Activated naive CD8-positive, alpha-beta T cell treated with anti-CD3 and anti-CD28 coated beads for 36 hours (primary cell): Measurements from ENCODE around the gene TMA7. TPM values are rescaled to one million over a fixed set of nuclear protein-coding genes. Genes with fewer than 3 reads are reported as not detected.

ENCODE experiments used
- DNase-seq: peaks from one replicate; pipeline ENCODE4 v3.0.0; 2021
- H3K27ac Mint-ChIP-seq: one replicate; pipeline ENCODE4 v1.8.0; 2022; ENCODE audit warnings: mild to moderate bottlenecking, moderate library complexity, mixed read lengths
- H3K27me3 Mint-ChIP-seq: one replicate; pipeline ENCODE4 v1.8.0; 2022; ENCODE audit warnings: mild to moderate bottlenecking, mixed read lengths
- H3K36me3 Mint-ChIP-seq: one replicate; pipeline ENCODE4 v1.8.0; 2021; ENCODE audit warnings: mild to moderate bottlenecking, mixed read lengths
- H3K4me1 Mint-ChIP-seq: one replicate; pipeline ENCODE4 v1.8.0; 2021; ENCODE audit warnings: mixed read lengths
- H3K4me3 Mint-ChIP-seq: one replicate; pipeline ENCODE4 v1.8.0; 2022; ENCODE audit warnings: mild to moderate bottlenecking, moderate library complexity, mixed read lengths
- H3K9me3 Mint-ChIP-seq: one replicate; pipeline ENCODE4 v1.8.0; 2022; ENCODE audit warnings: mixed read lengths
- total RNA-seq, 2 experiments: library from RNA; stranded (reverse); gene quantifications; one replicate each; pipeline ENCODE4 v1.2.3, GENCODE V29; 2021

TMA7 gene
- total RNA-seq, 2 experiments from 2014 or later = 398 to 421 TPM

- H3K27me3 Mint-ChIP-seq = peaks cover 4% of the 10 kb centered on the region
- no peaks in the 10 kb centered on the region for H3K36me3 Mint-ChIP-seq
- H3K4me3 Mint-ChIP-seq = no peak overlapping the region
- no peak for DNase-seq
- no peaks in the 10 kb centered on the region for H3K9me3 Mint-ChIP-seq
- H3K27ac Mint-ChIP-seq = no peak overlapping the region
- no peaks in the 10 kb centered on the region for H3K4me1 Mint-ChIP-seq
Observed at GRCh38 chr3:48405343-48405881, 34.6 kb upstream of the TMA7 start.

- H3K9me3 Mint-ChIP-seq = no peaks in the 10 kb centered on the region
- DNase-seq = no peak
- H3K27ac Mint-ChIP-seq = no peak overlapping the region
- H3K27me3 Mint-ChIP-seq = no peaks in the 10 kb centered on the region
- no peaks in the 10 kb centered on the region for H3K36me3 Mint-ChIP-seq
- no peak overlapping the region for H3K4me3 Mint-ChIP-seq
- H3K4me1 Mint-ChIP-seq = no peaks in the 10 kb centered on the region
Observed at GRCh38 chr3:48405971-48406370, 34.1 kb upstream of the TMA7 start.

GRCh38 chr3:48406443-48407431 is 33.3 kb upstream of the TMA7 start:
- Mint-ChIP-seq H3K4me1 (no peaks in the 10 kb centered on the region), H3K27me3 (no peaks in the 10 kb centered on the region), H3K27ac (no peak overlapping the region), H3K4me3 (no peak overlapping the region), H3K9me3 (no peaks in the 10 kb centered on the region), H3K36me3 (no peaks in the 10 kb centered on the region)
- no peak for DNase-seq

GRCh38 chr3:48407542-48408099 is 32.4 kb upstream of the TMA7 start:
- DNase-seq = no peak
- H3K4me3 Mint-ChIP-seq = no peak overlapping the region
- H3K27ac Mint-ChIP-seq = no peak overlapping the region
- H3K36me3 Mint-ChIP-seq = no peaks in the 10 kb centered on the region
- H3K27me3 Mint-ChIP-seq = no peaks in the 10 kb centered on the region
- no peaks in the 10 kb centered on the region for H3K4me1 Mint-ChIP-seq
- no peaks in the 10 kb centered on the region for H3K9me3 Mint-ChIP-seq

GRCh38 chr3:48408823-48409281 is 31.2 kb upstream of the TMA7 start:
- Mint-ChIP-seq H3K9me3 (no peaks in the 10 kb centered on the region), H3K36me3 (no peaks in the 10 kb centered on the region), H3K4me1 (no peaks in the 10 kb centered on the region), H3K27ac (no peak overlapping the region), H3K4me3 (no peak overlapping the region), H3K27me3 (no peaks in the 10 kb centered on the region)
- DNase-seq = no peak

GRCh38 chr3:48409291-48410201 is 30.5 kb upstream of the TMA7 start:
- no peak for DNase-seq
- no peak overlapping the region for H3K4me3 Mint-ChIP-seq
- no peaks in the 10 kb centered on the region for H3K36me3 Mint-ChIP-seq
- H3K9me3 Mint-ChIP-seq = no peaks in the 10 kb centered on the region
- H3K4me1 Mint-ChIP-seq = no peaks in the 10 kb centered on the region
- H3K27ac Mint-ChIP-seq = no peak overlapping the region
- H3K27me3 Mint-ChIP-seq = no peaks in the 10 kb centered on the region

GRCh38 chr3:48410205-48411040 is 29.6 kb upstream of the TMA7 start:
- Mint-ChIP-seq H3K27me3 (no peaks in the 10 kb centered on the region), H3K4me1 (no peaks in the 10 kb centered on the region), H3K4me3 (no peak overlapping the region), H3K36me3 (no peaks in the 10 kb centered on the region), H3K9me3 (no peaks in the 10 kb centered on the region), H3K27ac (no peak overlapping the region)
- DNase-seq = no peak

- Mint-ChIP-seq H3K36me3 (no peaks in the 10 kb centered on the region), H3K27me3 (no peaks in the 10 kb centered on the region), H3K27ac (no peak overlapping the region), H3K4me1 (no peaks in the 10 kb centered on the region), H3K9me3 (no peaks in the 10 kb centered on the region), H3K4me3 (no peak overlapping the region)
- DNase-seq = no peak
Observed at GRCh38 chr3:48411041-48411588, 28.9 kb upstream of the TMA7 start.

GRCh38 chr3:48411606-48412374 is 28.3 kb upstream of the TMA7 start:
- H3K9me3 Mint-ChIP-seq = no peaks in the 10 kb centered on the region
- no peak overlapping the region for H3K27ac Mint-ChIP-seq
- no peaks in the 10 kb centered on the region for H3K36me3 Mint-ChIP-seq
- no peak overlapping the region for H3K4me3 Mint-ChIP-seq
- no peaks in the 10 kb centered on the region for H3K4me1 Mint-ChIP-seq
- no peaks in the 10 kb centered on the region for H3K27me3 Mint-ChIP-seq
- no peak for DNase-seq

- Mint-ChIP-seq H3K27ac (no peak overlapping the region), H3K4me1 (no peaks in the 10 kb centered on the region), H3K27me3 (no peaks in the 10 kb centered on the region), H3K9me3 (no peaks in the 10 kb centered on the region), H3K36me3 (no peaks in the 10 kb centered on the region), H3K4me3 (no peak overlapping the region)
- DNase-seq = no peak
Observed at GRCh38 chr3:48412375-48413001, 27.6 kb upstream of the TMA7 start.

- DNase-seq = no peak
- no peak overlapping the region for H3K4me3 Mint-ChIP-seq
- no peaks in the 10 kb centered on the region for H3K4me1 Mint-ChIP-seq
- H3K36me3 Mint-ChIP-seq = no peaks in the 10 kb centered on the region
- H3K9me3 Mint-ChIP-seq = no peaks in the 10 kb centered on the region
- no peaks in the 10 kb centered on the region for H3K27me3 Mint-ChIP-seq
- H3K27ac Mint-ChIP-seq = no peak overlapping the region
Observed at GRCh38 chr3:48413086-48413485, 27.0 kb upstream of the TMA7 start.

- H3K4me1 Mint-ChIP-seq = no peaks in the 10 kb centered on the region
- H3K27ac Mint-ChIP-seq = no peak overlapping the region
- DNase-seq = no peak
- H3K36me3 Mint-ChIP-seq = no peaks in the 10 kb centered on the region
- H3K4me3 Mint-ChIP-seq = no peak overlapping the region
- no peaks in the 10 kb centered on the region for H3K9me3 Mint-ChIP-seq
- H3K27me3 Mint-ChIP-seq = no peaks in the 10 kb centered on the region
Observed at GRCh38 chr3:48413611-48414010, 26.4 kb upstream of the TMA7 start.
